ENCODE measurements around the gene MED15.

MED15 gene

GRCh38 chr22:20525048-20525447, 17.6 kb downstream of the MED15 start:
- Histone ChIP-seq H3K79me2 (ENCODE audit: control insufficient read depth, insufficient read depth, low read length, poor library complexity) (peaks cover 17% of the 10 kb centered on the region), H3K14ac (ENCODE audit: low read length) (no peak overlapping the region), H3K4ac (ENCODE audit: low read depth, low read length) (no peak overlapping the region), H3K27me3 (ENCODE audit: insufficient read depth, low read length) (no peaks in the 10 kb centered on the region), H4K12ac (ENCODE audit: low read depth, low read length) (no peak overlapping the region), H3K4me2 (ENCODE audit: low read length) (no peak overlapping the region), H3K27ac (ENCODE audit: low read depth, low read length) (no peak overlapping the region), H3K23ac (ENCODE audit: low read length) (no peak overlapping the region), H2BK120ac (ENCODE audit: insufficient read depth, low read length, poor library complexity) (no peak overlapping the region), H3K79me1 (ENCODE audit: low read length) (peaks cover 4% of the 10 kb centered on the region), H3K9me3 (ENCODE audit: insufficient read depth, low read depth, low read length) (no peaks in the 10 kb centered on the region), H4K8ac (ENCODE audit: low read depth, low read length) (no peak overlapping the region), H3K9ac (ENCODE audit: low read length) (no peak overlapping the region), H2AK5ac (ENCODE audit: low read length) (no peak overlapping the region), H3K18ac (ENCODE audit: low read length) (no peak overlapping the region), H2BK12ac (ENCODE audit: low read length) (no peak overlapping the region), H2AFZ (ENCODE audit: insufficient read depth, low read length, poor library complexity) (no peak overlapping the region), H3K4me3 (ENCODE audit: low read depth, low read length) (no peak overlapping the region), H3K4me1 (ENCODE audit: control insufficient read depth in 1 of 2, insufficient read depth in 2 of 2, low read length in 2 of 2) (peaks cover 6 to 10% of the 10 kb centered on the region in 2 experiments), H3K36me3 (ENCODE audit: control insufficient read depth in 1 of 2, insufficient read depth in 2 of 2, low read length in 2 of 2) (peaks cover 24 to 30% of the 10 kb centered on the region in 2 experiments), H2BK5ac (ENCODE audit: low read depth, low read length, poor library complexity) (no peak overlapping the region), H4K91ac (ENCODE audit: low read depth, low read length) (no peak overlapping the region)
- WGBS (ENCODE audit: extremely low coverage, insufficient coverage, insufficient read length): no CpG with 5 or more reads among the region's 7 CpGs
- no peak for DNase-seq

GRCh38 chr22:20526305-20526627, 18.9 kb downstream of the MED15 start:
- H3K9ac ChIP-seq (ENCODE audit: low read length): no peak overlapping the region
- WGBS (ENCODE audit: extremely low coverage, insufficient coverage, insufficient read length): no CpG with 5 or more reads among the region's 4 CpGs
- peaks cover 18 to 21% of the 10 kb centered on the region in 2 experiments for H3K4me1 ChIP-seq (ENCODE audit: control insufficient read depth in 1 of 2, insufficient read depth in 2 of 2, low read length in 2 of 2)
- no peak overlapping the region for H3K14ac ChIP-seq (ENCODE audit: low read length)
- H4K12ac ChIP-seq (ENCODE audit: low read depth, low read length): no peak overlapping the region
- no peak for DNase-seq
- H4K8ac ChIP-seq (ENCODE audit: low read depth, low read length): no peak overlapping the region
- H3K79me2 ChIP-seq (ENCODE audit: control insufficient read depth, insufficient read depth, low read length, poor library complexity): peaks cover 17% of the 10 kb centered on the region
- no peak overlapping the region for H3K4me2 ChIP-seq (ENCODE audit: low read length)
- H3K27ac ChIP-seq (ENCODE audit: low read depth, low read length): peak overlapping the region; percentile 50
- no peak overlapping the region for H3K18ac ChIP-seq (ENCODE audit: low read length)
- H3K4ac ChIP-seq (ENCODE audit: low read depth, low read length): no peak overlapping the region
- H2AK5ac ChIP-seq (ENCODE audit: low read length): no peak overlapping the region
- H2AFZ ChIP-seq (ENCODE audit: insufficient read depth, low read length, poor library complexity): no peak overlapping the region
- peaks cover 16 to 23% of the 10 kb centered on the region in 2 experiments for H3K36me3 ChIP-seq (ENCODE audit: control insufficient read depth in 1 of 2, insufficient read depth in 2 of 2, low read length in 2 of 2)
- no peaks in the 10 kb centered on the region for H3K27me3 ChIP-seq (ENCODE audit: insufficient read depth, low read length)
- no peaks in the 10 kb centered on the region for H3K9me3 ChIP-seq (ENCODE audit: insufficient read depth, low read depth, low read length)
- H2BK5ac ChIP-seq (ENCODE audit: low read depth, low read length, poor library complexity): no peak overlapping the region
- H4K91ac ChIP-seq (ENCODE audit: low read depth, low read length): no peak overlapping the region
- no peak overlapping the region for H2BK120ac ChIP-seq (ENCODE audit: insufficient read depth, low read length, poor library complexity)
- no peak overlapping the region for H3K23ac ChIP-seq (ENCODE audit: low read length)
- H3K4me3 ChIP-seq (ENCODE audit: low read depth, low read length): no peak overlapping the region
- H2BK12ac ChIP-seq (ENCODE audit: low read length): no peak overlapping the region
- H3K79me1 ChIP-seq (ENCODE audit: low read length): peaks cover 7% of the 10 kb centered on the region

GRCh38 chr22:20526628-20527355, 19.4 kb downstream of the MED15 start:
- Histone ChIP-seq H2BK120ac (ENCODE audit: insufficient read depth, low read length, poor library complexity) (no peak overlapping the region), H2BK5ac (ENCODE audit: low read depth, low read length, poor library complexity) (no peak overlapping the region), H3K4me2 (ENCODE audit: low read length) (no peak overlapping the region), H2BK12ac (ENCODE audit: low read length) (no peak overlapping the region), H4K8ac (ENCODE audit: low read depth, low read length) (no peak overlapping the region), H2AFZ (ENCODE audit: insufficient read depth, low read length, poor library complexity) (no peak overlapping the region), H3K4me3 (ENCODE audit: low read depth, low read length) (no peak overlapping the region), H3K23ac (ENCODE audit: low read length) (no peak overlapping the region), H4K12ac (ENCODE audit: low read depth, low read length) (no peak overlapping the region), H3K4ac (ENCODE audit: low read depth, low read length) (peak overlapping the region; percentile 2), H3K14ac (ENCODE audit: low read length) (no peak overlapping the region), H3K79me1 (ENCODE audit: low read length) (peaks cover 11% of the 10 kb centered on the region), H3K4me1 (ENCODE audit: control insufficient read depth in 1 of 2, insufficient read depth in 2 of 2, low read length in 2 of 2) (peaks cover 23 to 26% of the 10 kb centered on the region in 2 experiments), H3K27me3 (ENCODE audit: insufficient read depth, low read length) (no peaks in the 10 kb centered on the region), H3K79me2 (ENCODE audit: control insufficient read depth, insufficient read depth, low read length, poor library complexity) (peaks cover 19% of the 10 kb centered on the region), H3K18ac (ENCODE audit: low read length) (peak overlapping the region; percentile 2), H3K27ac (ENCODE audit: low read depth, low read length) (peak overlapping the region; percentile 50), H3K9ac (ENCODE audit: low read length) (no peak overlapping the region), H3K9me3 (ENCODE audit: insufficient read depth, low read depth, low read length) (no peaks in the 10 kb centered on the region), H4K91ac (ENCODE audit: low read depth, low read length) (no peak overlapping the region), H3K36me3 (ENCODE audit: control insufficient read depth in 1 of 2, insufficient read depth in 2 of 2, low read length in 2 of 2) (peaks cover 16 to 23% of the 10 kb centered on the region in 2 experiments), H2AK5ac (ENCODE audit: low read length) (no peak overlapping the region)
- peak in 1 of 2 donors; percentile 46 for DNase-seq
- no CpG with 5 or more reads among the region's 6 CpGs for whole genome bisulfite sequencing (ENCODE audit: extremely low coverage, insufficient coverage, insufficient read length)

- Histone ChIP-seq H4K8ac (ENCODE audit: low read depth, low read length) (no peak overlapping the region), H4K91ac (ENCODE audit: low read depth, low read length) (no peak overlapping the region), H3K79me2 (ENCODE audit: control insufficient read depth, insufficient read depth, low read length, poor library complexity) (peaks cover 25% of the 10 kb centered on the region), H3K9me3 (ENCODE audit: insufficient read depth, low read depth, low read length) (no peaks in the 10 kb centered on the region), H3K9ac (ENCODE audit: low read length) (no peak overlapping the region), H2AFZ (ENCODE audit: insufficient read depth, low read length, poor library complexity) (no peak overlapping the region), H3K36me3 (ENCODE audit: control insufficient read depth in 1 of 2, insufficient read depth in 2 of 2, low read length in 2 of 2) (peaks cover 10 to 19% of the 10 kb centered on the region in 2 experiments), H2BK12ac (ENCODE audit: low read length) (no peak overlapping the region), H2AK5ac (ENCODE audit: low read length) (no peak overlapping the region), H3K4me1 (ENCODE audit: control insufficient read depth in 1 of 2, insufficient read depth in 2 of 2, low read length in 2 of 2) (peaks cover 40 to 43% of the 10 kb centered on the region in 2 experiments), H3K4me3 (ENCODE audit: low read depth, low read length) (no peak overlapping the region), H3K4me2 (ENCODE audit: low read length) (no peak overlapping the region), H3K4ac (ENCODE audit: low read depth, low read length) (peak overlapping the region; percentile 87), H4K12ac (ENCODE audit: low read depth, low read length) (no peak overlapping the region), H3K27me3 (ENCODE audit: insufficient read depth, low read length) (no peaks in the 10 kb centered on the region), H2BK120ac (ENCODE audit: insufficient read depth, low read length, poor library complexity) (no peak overlapping the region), H3K23ac (ENCODE audit: low read length) (no peak overlapping the region), H2BK5ac (ENCODE audit: low read depth, low read length, poor library complexity) (no peak overlapping the region), H3K14ac (ENCODE audit: low read length) (no peak overlapping the region), H3K79me1 (ENCODE audit: low read length) (peaks cover 20% of the 10 kb centered on the region), H3K18ac (ENCODE audit: low read length) (peak overlapping the region; percentile 36), H3K27ac (ENCODE audit: low read depth, low read length) (no peak overlapping the region)
- no peak for DNase-seq
- WGBS (ENCODE audit: extremely low coverage, insufficient coverage, insufficient read length): no CpG with 5 or more reads among the region's 7 CpGs
Observed at GRCh38 chr22:20528405-20528978, 21.1 kb downstream of the MED15 start.
